Measurements from ENCODE around the gene ARPP21.
"Not testable (repeated sequence)": the region's sequence is repeated elsewhere in the genome, so short reads cannot be mapped to it uniquely, and the experiment has no call there.

The ARPP21 gene

DNA sequence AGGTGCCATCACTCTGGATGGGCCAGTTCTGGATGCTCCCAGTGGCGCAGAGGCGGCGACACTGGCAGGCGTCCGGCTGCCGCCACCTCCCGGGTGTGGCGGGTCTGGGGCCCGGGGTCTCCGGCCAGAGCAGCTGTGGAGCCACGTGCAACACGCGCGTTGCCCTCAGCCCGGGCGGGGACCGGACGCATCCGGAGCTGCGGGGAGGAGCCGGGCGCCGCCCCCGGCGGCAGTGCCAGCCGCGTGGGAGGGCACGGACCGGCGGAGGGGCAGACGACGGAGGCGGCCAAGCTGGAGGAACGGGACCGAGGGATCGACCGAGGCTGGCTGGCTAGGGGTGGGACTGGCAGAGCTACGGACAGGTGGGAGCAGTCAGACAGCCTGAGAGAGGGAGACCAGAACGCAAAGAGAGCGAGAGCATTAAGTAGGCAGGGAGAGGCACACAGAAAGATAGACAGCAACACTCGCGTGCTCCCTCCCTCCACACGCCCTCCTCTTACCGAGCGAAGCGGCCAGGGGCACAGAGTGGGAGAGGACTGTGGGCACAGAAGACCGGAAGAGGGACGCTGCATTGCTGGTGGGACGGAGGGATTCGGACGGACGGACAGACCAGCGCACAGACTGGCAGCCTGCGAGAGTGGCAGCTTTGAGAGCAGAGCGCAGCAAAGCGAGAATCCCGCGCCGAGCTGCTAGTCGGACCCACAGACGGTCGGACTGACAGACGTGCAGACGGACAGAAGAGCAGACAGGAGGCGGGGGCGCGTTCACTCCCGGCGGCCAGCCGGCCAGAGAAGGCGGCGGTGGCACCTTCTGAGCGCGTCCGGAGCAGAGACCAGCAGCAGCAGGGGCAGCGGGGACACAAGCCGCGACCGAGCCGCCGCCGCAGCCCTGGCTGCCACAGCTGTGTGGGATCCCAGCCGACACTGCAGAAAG lies at the start of gene ARPP21:
TSS of gene ARPP21 (plus strand) at position 272 of the 933 bp plus-strand sequence. CDS start 42,227 bp downstream, outside the sequence.
- no peak for DNase-seq (ENCODE audit: low read depth in 3 of 3)

GRCh38 chr3:35592589-35593295 lies 46.6 kb upstream of the ARPP21 start:
- no peak for DNase-seq (ENCODE audit: low read depth in 3 of 3)

- no peak for DNase-seq (ENCODE audit: low read depth in 3 of 3)
Measured at GRCh38 chr3:35594739-35595138, 44.6 kb upstream of the ARPP21 start.

GRCh38 chr3:35596335-35596995 lies 42.9 kb upstream of the ARPP21 start:
- DNase-seq (ENCODE audit: low read depth in 3 of 3): no peak

DNA sequence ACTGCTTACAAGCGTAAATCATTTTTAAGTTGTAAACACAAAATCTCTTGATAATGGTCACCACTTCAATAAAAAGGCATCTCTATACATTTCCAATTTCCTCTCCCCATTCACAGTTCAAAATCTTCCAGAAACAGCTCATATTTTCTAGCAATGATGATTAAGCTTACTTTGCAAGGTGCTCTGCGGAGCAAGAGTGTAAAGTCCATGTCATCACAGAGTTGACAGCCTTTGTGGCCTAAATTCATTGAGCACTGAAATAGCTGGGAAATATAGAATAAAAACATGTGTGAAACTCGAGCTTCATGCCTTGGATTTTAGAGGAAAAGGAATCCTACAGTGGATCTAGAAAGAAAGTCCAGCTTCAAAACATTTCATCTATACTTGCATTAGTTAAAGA lies 41.8 kb upstream of the ARPP21 start:
- DNase-seq (ENCODE audit: low read depth in 3 of 3): no peak

DNA sequence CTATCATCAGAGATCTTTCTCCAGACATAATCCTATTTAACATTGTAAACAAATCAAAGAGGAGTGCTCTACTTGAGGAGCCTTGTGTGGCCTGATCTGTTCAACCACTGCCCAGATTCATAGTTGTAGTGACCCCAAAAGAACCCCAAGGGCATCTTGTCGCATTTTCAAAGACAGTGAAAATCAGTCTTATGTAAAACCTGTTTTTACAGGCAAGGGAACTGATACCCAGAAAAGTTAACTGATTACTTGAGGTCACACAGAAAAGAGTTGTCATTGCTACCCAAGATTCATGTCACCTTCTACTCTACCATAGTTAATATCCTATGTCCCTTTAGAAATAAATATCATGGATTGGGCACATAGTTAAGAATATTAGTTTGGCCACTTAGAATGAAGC lies 40.5 kb upstream of the ARPP21 start:
- DNase-seq (ENCODE audit: low read depth in 3 of 3): no peak

- no peak for DNase-seq (ENCODE audit: low read depth in 3 of 3)
Measured at GRCh38 chr3:35601959-35602358, 37.4 kb upstream of the ARPP21 start.

DNA sequence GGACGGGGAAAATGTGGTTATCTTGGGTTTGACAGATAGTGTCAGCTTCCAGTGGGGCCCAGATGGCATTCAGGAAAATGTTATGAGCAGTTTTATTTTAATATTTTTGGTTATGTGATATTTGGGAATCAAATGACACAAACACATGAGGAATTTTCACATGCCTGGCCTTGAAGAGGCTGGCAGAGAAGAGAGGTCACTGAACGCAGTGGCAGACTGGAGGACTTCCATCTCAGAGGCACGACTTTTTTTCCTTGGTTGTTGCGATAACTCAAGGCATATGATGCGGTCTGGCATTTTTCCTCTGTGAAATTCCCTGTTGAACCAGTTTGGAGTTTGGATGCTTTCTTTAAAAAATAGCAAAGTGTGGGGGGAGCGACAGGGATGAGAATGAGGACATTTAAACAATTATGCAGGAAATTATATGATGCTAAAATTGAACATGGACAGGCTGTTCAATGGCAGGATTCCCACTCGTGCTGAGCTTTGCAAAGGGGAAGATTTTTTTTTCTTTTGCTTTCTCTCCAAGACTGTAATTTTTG lies 36.9 kb upstream of the ARPP21 start:
- DNase-seq (ENCODE audit: low read depth in 3 of 3): no peak

DNA sequence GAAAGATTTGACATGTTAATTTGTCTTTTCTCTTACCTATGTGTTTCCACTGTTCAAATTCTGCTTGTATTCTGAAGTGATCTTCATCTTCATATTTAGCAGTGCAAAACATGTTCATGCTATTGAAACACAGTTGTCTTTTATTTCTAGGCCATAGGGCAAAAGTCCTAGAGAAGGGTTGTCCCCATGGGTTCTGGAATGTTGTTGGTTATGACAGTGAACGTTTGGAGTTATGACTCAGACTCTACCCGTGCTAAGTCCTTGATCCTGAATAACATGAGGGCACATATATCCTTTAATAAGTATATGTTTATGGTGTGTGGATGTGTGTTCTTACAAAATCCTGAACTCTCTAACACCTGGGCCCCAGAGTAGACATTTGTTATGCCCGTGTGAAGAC lies 23.0 kb upstream of the ARPP21 start:
- DNase-seq (ENCODE audit: low read depth in 3 of 3): no peak

DNA sequence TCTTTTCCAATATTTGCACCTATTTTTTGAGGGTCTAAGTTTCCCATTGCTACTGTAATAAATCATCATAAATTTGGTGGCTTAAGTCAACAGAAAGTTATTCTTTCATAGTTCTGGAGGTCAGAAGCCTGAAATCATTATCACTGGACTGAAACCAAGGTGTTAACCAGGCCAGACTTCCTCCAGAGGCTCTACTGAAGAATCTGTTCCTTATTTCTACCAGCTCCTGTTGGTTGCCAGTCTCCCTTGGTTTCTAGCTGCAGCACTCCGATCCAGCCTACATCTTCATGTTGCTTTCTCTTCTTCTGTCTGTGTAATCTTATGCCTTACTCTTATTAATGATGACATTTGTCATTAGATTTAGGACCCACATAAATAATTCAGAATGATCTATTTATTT lies 22.0 kb upstream of the ARPP21 start:
- no peak for DNase-seq (ENCODE audit: low read depth in 3 of 3)

GRCh38 chr3:35620238-35620637 lies 19.1 kb upstream of the ARPP21 start:
- not testable (repeated sequence) for DNase-seq (ENCODE audit: low read depth in 3 of 3)

GRCh38 chr3:35624698-35625097 lies 14.6 kb upstream of the ARPP21 start:
- DNase-seq (ENCODE audit: low read depth in 3 of 3): no peak

DNA sequence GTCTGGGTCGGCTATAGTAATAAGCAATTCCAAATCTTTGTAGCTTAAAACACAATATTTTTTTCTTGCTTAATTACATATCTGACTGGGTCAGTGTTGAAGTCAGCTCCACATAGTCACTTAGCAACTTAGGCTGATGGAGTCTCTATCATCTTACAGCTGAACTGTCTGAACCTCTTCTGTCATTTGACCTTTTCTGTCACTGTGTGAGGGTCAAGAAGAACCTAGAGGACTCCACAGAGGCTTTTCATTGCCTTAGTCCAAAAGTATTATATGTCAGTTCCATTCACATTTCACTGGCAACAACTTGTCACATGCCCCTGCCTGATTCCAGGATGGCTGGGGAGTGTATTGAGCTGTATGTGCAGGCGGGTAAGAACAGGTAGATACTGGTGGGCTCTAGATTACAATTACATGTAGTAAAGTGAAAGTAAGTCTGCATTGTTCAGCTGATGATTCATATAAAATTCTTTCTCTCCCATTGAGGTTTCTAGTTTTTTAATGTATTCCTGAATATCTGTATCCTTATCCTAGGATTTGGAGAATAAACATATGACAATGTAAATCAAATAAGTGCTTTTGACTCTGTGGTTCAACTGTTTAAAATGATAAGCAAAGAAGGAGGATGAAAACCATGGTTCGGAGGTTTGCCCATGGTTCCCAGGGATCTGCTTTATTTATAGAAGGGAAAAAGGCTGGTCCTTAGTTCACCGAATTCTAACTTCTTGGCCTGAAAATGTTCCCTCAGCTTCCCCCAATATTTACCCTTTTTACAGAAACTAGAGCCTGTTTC lies 5.8 kb upstream of the ARPP21 start:
- DNase-seq (ENCODE audit: low read depth in 3 of 3): no peak

DNA sequence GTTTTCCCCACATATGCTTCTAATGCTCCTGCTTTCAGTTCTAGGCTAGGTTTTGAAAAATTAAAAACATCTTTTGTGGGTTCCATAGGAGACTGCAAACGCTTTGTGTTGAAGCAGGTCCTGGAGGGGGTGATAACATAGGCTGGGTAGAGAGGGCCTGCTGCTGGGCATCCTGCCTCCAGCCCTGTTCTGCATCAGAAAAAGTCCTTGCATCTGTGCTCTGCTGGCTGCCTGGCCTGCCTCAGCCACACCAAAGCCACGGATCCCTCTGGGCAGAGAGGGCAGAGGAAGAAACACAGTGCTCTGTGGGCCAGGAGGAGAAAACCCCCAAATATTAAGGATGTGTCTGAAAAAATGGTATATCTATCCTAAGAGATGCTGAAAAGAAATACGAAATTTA lies 3.9 kb upstream of the ARPP21 start:
- DNase-seq (ENCODE audit: low read depth in 3 of 3): no peak

- DNase-seq (ENCODE audit: low read depth in 3 of 3): no peak
Measured at GRCh38 chr3:35635926-35636683, 3.2 kb upstream of the ARPP21 start.

DNA sequence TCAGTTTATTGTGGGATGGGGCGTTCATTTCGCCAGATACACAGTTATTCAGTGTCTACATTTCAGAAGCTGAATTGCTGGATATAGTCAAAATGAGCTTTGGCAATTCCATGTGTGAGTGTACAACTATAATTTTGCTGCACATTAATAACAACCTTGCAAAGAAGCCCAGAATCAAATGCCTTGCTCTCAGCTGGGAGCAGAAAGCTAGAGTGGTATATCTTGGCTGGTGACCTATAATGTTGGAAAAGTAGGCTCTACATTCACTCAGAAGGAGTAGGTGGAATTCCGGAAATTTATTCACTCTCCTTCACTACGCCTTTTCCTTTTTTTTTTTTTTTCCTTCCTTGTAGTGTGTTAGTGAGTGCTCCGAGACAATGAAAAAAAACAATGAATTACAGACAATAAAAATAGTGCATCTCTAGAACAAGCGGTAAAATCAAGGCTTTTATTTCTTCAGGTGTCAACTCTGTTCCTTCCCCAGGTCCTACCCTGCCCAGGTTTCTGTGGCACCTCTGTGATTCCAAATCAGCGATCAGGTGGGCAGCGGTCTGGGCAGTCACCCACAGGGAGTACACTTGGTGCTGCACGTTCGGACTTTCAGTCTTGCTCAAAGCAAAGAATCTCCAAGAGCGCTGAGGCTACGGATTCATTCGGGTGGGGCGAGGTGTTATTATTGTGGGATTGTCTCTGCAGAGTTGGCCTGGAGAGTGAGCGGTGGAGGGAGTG lies 910 bp upstream of the ARPP21 start:
- DNase-seq (ENCODE audit: low read depth in 3 of 3): no peak

DNA sequence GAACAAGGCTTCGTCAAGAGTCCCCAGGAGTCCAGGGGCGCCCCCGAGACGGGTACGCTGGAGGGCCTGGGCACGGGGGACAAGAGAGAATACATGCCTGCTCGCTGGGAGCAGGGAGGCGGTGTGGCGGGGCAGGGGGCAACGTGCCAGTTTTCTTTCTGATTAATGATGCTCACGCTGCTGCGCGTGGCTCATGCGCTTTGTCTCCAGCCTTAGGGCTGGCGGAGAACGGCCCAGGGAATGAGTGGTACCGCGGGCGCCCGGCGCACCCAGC lies 408 bp upstream of the ARPP21 start:
- DNase-seq (ENCODE audit: low read depth in 3 of 3): no peak

DNA sequence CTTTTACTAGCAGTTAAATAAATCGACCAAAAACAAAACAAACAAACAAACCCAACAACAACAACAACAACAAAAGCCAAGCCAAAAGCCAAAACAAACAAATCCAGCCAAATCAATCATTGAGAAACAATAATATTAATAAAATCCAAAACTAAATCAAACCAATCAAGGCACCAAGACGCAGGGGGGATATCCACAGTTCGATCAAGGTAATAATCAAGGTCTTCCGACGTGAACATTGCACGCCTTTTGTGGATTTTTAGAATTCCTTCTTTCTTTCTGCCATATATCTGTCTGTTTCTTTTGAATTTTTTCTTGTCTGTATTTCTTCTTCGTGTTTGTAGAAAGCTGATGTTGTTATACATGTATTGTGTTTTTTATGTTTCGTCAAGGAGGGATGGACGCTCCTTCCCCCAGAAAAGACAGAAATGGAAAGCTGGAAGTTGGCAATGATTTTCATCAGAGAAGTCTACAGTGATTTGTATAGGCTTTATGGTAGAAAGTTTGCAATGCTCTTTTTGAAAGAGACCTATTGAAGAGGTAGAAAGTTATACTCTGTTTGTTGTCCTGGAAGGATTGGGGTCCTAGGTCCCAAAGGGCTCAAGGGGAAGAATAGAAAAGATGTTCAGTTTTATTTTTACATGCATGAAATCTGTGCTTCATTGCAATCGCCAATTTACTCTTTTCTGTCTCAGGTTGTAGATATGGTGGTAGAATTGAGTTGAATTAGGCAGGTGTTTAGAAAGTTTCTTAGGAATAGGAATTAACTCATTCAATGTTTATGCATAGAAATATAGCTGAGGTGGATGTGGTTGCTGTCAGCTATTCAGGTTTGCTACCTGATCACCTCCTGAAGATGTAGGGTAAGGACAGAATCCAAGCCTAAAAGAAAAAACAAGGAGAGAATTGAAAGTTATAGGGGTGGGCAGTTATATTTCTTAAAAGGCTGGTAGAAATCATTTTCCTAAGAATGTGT lies 1.2 kb downstream of the ARPP21 start:
- no peak for DNase-seq (ENCODE audit: low read depth in 3 of 3)

GRCh38 chr3:35641331-35641730 lies 2.0 kb downstream of the ARPP21 start:
- DNase-seq (ENCODE audit: low read depth in 3 of 3): no peak

All from stimulated activated CD4-positive, alpha-beta T cell treated with anti-CD3 and anti-CD28 coated beads, TNF-alpha, amount 100 ng/mL, for 4 hours (primary cell).